Left hindlimb (tissue), 1 donor: Measurements from ENCODE around the gene PRKG1.
A peak's percentile ranks its signal among the peaks of the same experiment; 100 is the strongest.

Experiments used
- DNase-seq: peaks from one replicate; pipeline ENCODE4 v3.0.0-alpha.2; 2018

PRKG1 gene

DNA sequence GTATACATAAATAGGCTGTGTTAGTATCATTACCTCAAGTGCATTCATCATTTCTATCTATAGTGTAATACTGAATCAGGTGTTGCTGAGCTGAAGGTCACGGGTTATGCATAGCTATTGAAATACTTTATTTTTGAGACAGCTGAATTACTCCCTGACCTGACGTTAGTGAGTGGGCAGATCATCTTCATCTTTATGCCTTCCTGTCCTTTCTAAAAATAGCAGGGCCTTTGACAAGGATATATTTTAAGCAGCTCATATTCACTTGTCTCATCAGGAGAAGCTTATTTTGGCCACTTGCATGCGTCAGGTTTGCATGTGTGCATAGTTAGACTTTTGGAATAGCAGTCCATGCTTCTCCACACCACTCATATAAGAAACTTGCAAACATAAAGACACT is 1176.2 kb downstream of the PRKG1 start:
- DNase-seq = no peak

DNA sequence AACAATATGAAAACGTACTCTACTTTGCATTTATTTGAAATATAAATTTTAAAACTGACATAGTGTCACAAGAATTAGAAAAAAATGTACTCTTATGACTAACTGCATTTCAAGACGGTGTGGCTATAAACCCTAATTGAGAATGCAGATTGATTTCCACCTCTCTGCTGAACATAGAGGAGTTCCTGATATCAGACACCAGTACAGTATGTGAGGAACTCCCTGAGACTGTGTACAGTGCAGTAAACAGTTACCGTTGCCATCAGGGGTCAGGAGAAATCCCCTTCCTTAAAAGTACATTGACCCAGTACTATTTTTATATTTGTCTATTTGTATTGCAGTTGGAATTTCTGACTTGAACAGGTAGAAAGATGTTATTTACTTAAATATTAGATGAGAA is 1178.0 kb downstream of the PRKG1 start:
- DNase-seq = no peak

GRCh38 chr10:52256832-52257691 is 1182.8 kb downstream of the PRKG1 start:
- DNase-seq = no peak

DNA sequence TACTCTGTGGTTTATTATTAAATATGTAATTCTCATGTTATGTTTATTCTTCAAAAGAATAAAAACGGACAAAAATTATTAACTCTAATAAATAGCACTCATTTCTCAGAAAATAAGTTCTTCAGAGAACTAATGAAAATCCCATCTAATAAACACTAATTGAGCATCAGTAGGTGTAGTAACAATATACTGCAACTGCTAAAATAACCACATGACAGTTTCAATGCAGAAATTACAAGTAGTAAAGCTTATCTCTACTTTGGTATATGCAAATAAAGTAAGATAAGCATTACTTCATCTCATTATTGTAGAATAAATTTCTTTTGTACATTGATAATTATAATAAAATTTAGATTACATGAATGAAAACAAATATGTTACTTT is 1183.4 kb downstream of the PRKG1 start:
- DNase-seq = no peak

DNA sequence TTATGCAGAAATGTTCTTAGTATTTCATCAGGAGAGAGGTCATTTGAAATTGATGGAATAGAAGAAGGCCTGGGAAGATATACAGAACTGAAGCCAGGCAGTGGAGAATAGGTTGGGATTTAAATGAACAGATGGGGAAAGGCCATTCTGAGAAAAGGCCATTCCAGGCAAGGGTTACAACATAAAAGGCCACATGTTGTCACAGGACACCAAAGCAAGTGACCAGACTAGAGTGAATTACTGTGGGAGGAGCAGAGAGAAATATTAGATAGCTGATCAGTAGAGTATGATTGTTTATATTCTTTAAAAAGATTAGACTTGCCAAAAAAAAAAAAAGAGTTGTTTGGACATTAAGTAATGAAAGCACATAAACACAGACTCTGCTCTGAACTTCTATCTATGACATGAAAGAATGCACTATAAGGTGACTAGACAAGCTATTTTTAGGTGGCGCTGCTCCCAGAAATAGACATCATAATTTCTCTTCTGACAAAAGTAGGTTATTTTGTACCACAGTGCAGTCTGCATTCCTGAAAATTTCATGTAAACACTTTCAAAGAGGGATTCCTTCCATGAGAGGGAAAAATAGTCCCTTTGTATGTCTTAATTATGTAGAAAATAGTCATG is 1184.6 kb downstream of the PRKG1 start:
- DNase-seq = no peak

DNA sequence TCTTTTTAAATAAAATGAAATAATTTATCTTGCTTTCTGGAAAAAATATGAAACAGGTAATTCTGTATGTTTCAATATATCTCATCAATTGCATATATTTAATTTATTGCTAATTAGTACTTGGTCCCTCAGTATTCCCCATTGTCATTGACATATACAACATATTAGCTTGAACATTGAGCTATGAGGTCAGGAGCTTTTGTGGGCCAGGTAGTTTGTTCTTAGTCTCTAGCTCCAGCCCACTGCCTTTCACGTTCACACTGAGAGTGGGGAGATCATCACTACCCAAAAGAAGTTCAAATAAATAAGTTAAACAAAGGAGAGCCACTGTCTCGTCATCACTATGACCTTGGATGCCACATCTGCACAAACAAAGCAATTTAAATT is 1185.1 kb downstream of the PRKG1 start:
- DNase-seq = no peak

DNA sequence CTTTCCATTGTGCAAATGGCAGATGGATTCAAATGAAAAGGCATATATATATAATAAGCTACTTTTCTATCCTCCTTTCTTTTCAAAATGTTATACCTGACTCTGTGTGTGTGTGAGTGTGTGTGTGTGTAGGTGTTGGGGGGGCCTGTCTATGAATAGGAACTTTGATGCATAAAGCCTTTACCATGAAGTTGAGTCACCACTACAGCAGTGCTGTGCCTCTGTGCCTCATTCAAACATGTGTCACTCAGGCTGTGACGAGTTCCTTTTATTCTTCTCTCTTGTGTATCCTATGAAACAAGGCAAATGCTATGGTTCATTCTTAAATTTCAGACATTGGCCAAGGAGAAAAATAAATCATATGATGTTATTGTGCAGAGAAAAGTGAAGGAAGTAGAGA is 1187.1 kb downstream of the PRKG1 start:
- DNase-seq = no peak

GRCh38 chr10:52265131-52265926 is 1191.0 kb downstream of the PRKG1 start:
- no peak for DNase-seq

DNA sequence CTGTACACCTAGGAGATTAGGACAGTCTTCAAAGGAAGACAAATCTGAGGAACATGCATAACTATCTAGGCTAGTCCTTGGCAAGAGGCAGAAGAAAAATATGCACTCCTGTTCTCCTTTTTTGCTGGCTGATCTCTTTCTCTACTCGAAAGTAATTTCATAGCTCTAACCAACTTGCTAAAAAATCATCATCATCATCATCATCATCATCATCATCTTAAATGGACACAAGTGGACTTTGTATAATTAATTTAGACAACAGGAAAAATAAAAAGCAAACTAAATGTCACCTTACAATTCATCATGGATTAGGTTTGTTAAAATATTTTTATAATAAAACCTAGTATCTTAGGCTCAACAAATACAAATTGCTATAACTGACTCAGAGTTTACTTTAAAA is 1192.6 kb downstream of the PRKG1 start:
- no peak for DNase-seq

DNA sequence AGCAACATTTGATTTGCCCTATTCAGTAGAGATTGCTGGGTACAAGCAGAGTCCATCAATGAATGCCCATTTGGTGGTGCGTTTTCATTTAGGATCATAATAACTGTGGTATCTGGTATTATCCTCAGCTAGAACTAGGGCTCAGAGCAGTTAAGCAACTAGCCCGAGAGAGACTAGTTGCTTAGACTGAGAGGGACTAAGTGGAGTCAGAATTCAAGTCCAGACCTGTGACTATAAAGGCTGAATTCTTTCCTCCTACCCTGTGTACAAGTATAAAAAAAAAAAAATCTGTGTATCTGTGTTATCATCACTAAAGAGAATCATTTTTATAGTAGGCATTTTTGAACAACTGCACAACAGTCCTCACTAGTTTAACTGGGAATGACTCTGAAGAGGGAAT is 1194.5 kb downstream of the PRKG1 start:
- DNase-seq = no peak

- DNase-seq = no peak
Observed at GRCh38 chr10:52269233-52269632, 1194.9 kb downstream of the PRKG1 start.

DNA sequence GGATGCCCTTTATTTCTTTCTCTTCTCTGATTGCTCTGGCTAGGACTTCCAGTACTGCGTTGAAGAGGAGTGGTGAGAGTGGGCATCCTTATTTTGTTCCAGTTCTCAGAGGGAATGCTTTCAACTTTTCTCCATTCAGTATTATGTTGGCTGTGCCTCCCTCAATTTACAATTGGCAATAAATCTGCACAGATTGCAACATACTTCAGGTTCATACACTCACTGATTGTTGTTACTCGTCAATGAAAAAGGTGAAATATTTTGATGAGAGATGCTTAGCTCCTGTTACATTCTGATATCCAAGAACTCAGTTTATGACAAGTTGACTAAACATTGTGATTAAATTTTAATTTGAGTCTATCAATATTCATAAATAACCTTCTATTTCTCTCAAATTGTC is 1201.9 kb downstream of the PRKG1 start:
- no peak for DNase-seq

GRCh38 chr10:52276986-52277385 is 1202.7 kb downstream of the PRKG1 start:
- DNase-seq = no peak

- no peak for DNase-seq
Observed at GRCh38 chr10:52279546-52279945, 1205.3 kb downstream of the PRKG1 start.

GRCh38 chr10:52280051-52280450 is 1205.8 kb downstream of the PRKG1 start:
- DNase-seq = no peak

- no peak for DNase-seq
Observed at GRCh38 chr10:52283174-52283573, 1208.9 kb downstream of the PRKG1 start.

DNA sequence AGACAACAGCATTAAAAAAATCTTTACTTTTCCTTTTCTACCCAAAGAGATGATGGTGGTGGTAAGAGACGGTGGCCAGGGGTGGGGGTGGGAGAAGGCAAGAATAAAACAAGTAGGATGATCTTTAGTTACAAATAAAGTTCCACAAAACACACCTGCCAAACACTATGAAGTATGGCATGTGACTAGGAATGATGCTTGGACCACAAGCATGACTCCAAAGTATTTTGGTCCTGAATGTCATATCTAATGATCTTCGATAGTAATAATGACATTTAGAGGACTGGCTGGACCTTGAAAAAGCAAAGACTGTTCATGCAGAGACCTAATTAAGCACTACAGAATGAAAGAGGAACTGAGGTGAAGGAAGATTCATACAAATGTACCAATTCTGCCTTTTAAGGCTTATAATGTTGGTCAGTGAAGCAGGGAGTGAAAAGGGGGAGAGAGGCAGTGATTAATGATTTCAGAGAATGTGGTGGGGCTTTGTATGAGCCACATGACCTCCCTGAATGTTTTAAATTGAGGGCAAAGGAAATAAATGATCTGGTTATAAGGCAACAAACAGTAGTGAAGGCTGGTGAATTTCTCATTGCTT is 1210.2 kb downstream of the PRKG1 start:
- no peak for DNase-seq

- DNase-seq = no peak
Observed at GRCh38 chr10:52287866-52288265, 1213.6 kb downstream of the PRKG1 start.

DNA sequence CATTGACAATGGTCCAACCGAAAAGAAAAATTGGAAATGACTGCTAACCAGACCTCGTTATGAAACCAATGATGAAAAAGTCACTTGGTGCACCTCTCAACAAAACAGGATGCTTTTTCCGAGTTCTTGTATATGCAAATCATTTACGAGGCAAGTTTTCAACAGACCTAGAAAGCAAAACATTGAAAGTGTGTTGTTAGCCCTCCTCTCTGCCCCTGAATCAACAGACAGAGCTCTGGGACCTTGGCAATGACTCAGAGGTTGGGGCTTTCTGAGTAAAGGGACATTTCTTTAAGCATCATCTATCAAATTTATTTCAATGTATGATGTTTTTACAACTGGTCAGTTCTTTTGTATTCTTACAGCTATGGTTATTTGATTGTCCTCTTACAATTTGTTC is 1223.5 kb downstream of the PRKG1 start:
- no peak for DNase-seq

DNA sequence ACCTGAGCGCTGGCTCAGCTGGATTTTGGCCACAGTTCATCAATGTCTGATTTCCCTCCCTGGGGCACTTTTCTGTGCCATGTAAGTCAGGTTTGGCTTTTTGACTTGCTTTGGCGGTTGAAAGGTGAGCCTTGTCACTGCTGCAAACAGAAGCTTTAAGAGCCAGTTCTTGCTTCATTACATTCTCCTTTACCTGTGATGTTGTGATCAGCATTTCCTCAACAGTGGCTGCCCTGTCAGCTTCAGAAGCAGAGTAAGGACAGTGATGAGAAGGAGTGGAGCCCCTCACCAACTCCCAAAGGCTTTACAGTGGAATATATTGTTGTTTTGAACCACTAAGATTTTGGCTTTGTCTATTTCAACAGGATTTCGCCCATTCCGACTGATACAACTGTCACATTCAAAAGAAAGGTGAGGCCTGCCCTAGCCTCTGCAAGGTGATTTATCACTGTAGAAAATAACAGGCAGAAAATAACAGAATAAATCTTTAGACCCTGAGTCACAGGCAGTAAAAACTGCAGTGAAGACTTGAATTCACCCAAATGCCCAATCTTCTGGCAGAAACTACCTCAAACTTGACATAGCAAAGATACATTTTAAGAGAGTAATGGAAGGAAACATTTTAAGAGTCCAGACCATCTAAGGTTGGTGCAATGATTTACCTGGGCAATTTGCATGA is 1226.5 kb downstream of the PRKG1 start:
- DNase-seq = no peak

GRCh38 chr10:52308251-52309031 is 1234.2 kb downstream of the PRKG1 start:
- DNase-seq = peak; percentile 81

DNA sequence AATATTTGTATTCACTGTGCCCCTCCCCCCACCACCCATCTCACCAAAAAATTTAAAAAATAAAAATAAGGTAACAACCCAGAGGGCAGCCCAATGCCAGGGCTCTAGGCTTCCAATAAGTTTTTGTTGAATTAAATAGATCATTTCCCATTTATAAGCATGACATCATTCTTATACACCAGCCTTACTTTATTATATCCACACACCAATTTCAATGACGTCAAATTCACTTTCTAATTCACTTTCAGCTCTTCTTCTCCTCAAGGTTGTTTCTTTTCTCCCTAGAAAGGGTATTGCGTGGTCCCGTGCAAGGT is 1238.6 kb downstream of the PRKG1 start:
- DNase-seq = no peak
